ENCODE results near the gene PAK6. TPM values are rescaled to one million over a fixed set of nuclear protein-coding genes. Genes with fewer than 3 reads are reported as not detected.

PAK6 gene
- polyA plus RNA-seq, 3 donors: 0.03 TPM; not detected in 2

DNA sequence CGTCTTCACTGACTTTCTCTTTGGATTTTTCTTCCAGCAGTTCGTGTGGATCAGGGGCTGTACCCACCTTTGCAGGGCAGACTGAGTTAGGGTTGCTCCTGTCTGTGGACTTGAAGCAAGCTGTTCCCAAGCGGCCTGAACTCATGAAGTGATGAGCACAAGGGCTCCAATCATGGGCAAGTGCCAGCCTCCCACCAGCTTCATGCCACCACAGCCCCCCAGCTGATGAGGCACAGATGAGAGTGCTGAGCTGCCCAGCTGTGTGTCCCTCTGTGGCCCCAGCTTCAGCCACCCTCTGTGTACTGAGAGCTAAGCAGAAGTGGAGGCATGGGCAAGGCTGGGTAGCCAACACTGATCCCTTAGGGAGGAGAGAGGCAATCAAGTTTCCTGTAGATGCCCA lies 72.1 kb downstream of the PAK6 start:
- no peak for DNase-seq
- H3K9ac ChIP-seq (ENCODE audit: insufficient read depth, low read length, poor library complexity, severe bottlenecking): no peak overlapping the region
- intact Hi-C loops (cut with micrococcal nuclease): loop anchor here (5.0 kb wide), 1 partner anchor 34 kb away; no protein-coding TSS in a partner anchor
- H3K27ac ChIP-seq (ENCODE audit: low read depth in 1 of 2, low read length in 2 of 2): no peak overlapping the region
- H3K79me2 ChIP-seq (ENCODE audit: insufficient read depth, low read length): peaks cover 34% of the 10 kb centered on the region
- Mint-ChIP-seq H3K4me1 (peaks cover 45% of the 10 kb centered on the region), H3K9me3 (no peaks in the 10 kb centered on the region), H3K36me3 (peaks cover 0 to 2% of the 10 kb centered on the region in 2 donors), H3K4me3 (no peak overlapping the region), H3K27ac (no peak overlapping the region), H3K27me3 (ENCODE audit: low read depth in 3 of 3) (peaks cover 15 to 21% (median 16%) of the 10 kb centered on the region in 3 donors)
- no peak overlapping the region for H3K4me2 ChIP-seq (replicated peaks; ENCODE audit: extremely low read depth, low read length, poor library complexity, severe bottlenecking)
- no peaks in the 10 kb centered on the region for H3K9me3 ChIP-seq (replicated peaks in 1 of 2; ENCODE audit: control insufficient read depth in 1 of 2, insufficient read depth in 1 of 2, low read length in 2 of 2)
- H3K36me3 ChIP-seq (replicated peaks in 1 of 2; ENCODE audit: control insufficient read depth in 1 of 2, insufficient read depth in 2 of 2, low read length in 2 of 2): no peaks in the 10 kb centered on the region
- peaks cover 14% of the 10 kb centered on the region for H4K20me1 ChIP-seq (ENCODE audit: insufficient read depth, low read length)
- TF ChIP-seq, protein P1, sequence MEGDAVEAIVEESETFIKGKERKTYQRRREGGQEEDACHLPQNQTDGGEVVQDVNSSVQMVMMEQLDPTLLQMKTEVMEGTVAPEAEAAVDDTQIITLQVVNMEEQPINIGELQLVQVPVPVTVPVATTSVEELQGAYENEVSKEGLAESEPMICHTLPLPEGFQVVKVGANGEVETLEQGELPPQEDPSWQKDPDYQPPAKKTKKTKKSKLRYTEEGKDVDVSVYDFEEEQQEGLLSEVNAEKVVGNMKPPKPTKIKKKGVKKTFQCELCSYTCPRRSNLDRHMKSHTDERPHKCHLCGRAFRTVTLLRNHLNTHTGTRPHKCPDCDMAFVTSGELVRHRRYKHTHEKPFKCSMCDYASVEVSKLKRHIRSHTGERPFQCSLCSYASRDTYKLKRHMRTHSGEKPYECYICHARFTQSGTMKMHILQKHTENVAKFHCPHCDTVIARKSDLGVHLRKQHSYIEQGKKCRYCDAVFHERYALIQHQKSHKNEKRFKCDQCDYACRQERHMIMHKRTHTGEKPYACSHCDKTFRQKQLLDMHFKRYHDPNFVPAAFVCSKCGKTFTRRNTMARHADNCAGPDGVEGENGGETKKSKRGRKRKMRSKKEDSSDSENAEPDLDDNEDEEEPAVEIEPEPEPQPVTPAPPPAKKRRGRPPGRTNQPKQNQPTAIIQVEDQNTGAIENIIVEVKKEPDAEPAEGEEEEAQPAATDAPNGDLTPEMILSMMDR (IDR thresholded peaks at IDR 0.05): no peak
- no peak overlapping the region for H3K4me3 ChIP-seq (replicated peaks in 1 of 3; ENCODE audit: low read depth in 2 of 3, low read length in 3 of 3)
- peaks cover 4 to 10% of the 10 kb centered on the region in 2 donors for H3K27me3 ChIP-seq (ENCODE audit: control insufficient read depth in 2 of 2, insufficient read depth in 2 of 2, low read length in 2 of 2)
- H3K4me1 ChIP-seq (ENCODE audit: control insufficient read depth in 1 of 2, insufficient read depth in 2 of 2, low read length in 2 of 2): peaks cover 34 to 45% of the 10 kb centered on the region in 2 donors
- no peak overlapping the region for H2AFZ ChIP-seq (ENCODE audit: insufficient read depth, low read depth, low read length, poor library complexity, severe bottlenecking)
- 87% methylated on average over 2 of the region's 3 CpGs for WGBS (ENCODE audit: insufficient coverage)

GRCh38 chr15:40312370-40313158 lies 73.7 kb downstream of the PAK6 start:
- H3K36me3 ChIP-seq (replicated peaks in 1 of 2; ENCODE audit: control insufficient read depth in 1 of 2, insufficient read depth in 2 of 2, low read length in 2 of 2): no peaks in the 10 kb centered on the region
- no peak overlapping the region for H2AFZ ChIP-seq (ENCODE audit: insufficient read depth, low read depth, low read length, poor library complexity, severe bottlenecking)
- Mint-ChIP-seq H3K4me1 (peaks cover 40% of the 10 kb centered on the region), H3K36me3 (peaks cover 0 to 2% of the 10 kb centered on the region in 2 donors), H3K4me3 (no peak overlapping the region), H3K27me3 (ENCODE audit: low read depth in 3 of 3) (peaks cover 15 to 21% (median 16%) of the 10 kb centered on the region in 3 donors), H3K9me3 (no peaks in the 10 kb centered on the region), H3K27ac (no peak overlapping the region)
- H3K4me1 ChIP-seq (ENCODE audit: control insufficient read depth in 1 of 2, insufficient read depth in 2 of 2, low read length in 2 of 2): peaks cover 30 to 37% of the 10 kb centered on the region in 2 donors
- H3K27ac ChIP-seq (ENCODE audit: low read depth in 1 of 2, low read length in 2 of 2): no peak overlapping the region
- H3K4me3 ChIP-seq (replicated peaks in 1 of 3; ENCODE audit: low read depth in 2 of 3, low read length in 3 of 3): no peak overlapping the region
- no peak for DNase-seq
- 95% methylated on average over 8 of the region's 10 CpGs for WGBS (ENCODE audit: insufficient coverage)
- no peaks in the 10 kb centered on the region for H3K9me3 ChIP-seq (replicated peaks in 1 of 2; ENCODE audit: control insufficient read depth in 1 of 2, insufficient read depth in 1 of 2, low read length in 2 of 2)
- no peak overlapping the region for H3K9ac ChIP-seq (ENCODE audit: insufficient read depth, low read length, poor library complexity, severe bottlenecking)
- intact Hi-C loops (cut with micrococcal nuclease): loop anchor here (5.0 kb wide), 1 partner anchor 35 kb away; no protein-coding TSS in a partner anchor
- H3K79me2 ChIP-seq (ENCODE audit: insufficient read depth, low read length): peaks cover 18% of the 10 kb centered on the region
- peaks cover 4% of the 10 kb centered on the region for H4K20me1 ChIP-seq (ENCODE audit: insufficient read depth, low read length)
- H3K27me3 ChIP-seq (ENCODE audit: control insufficient read depth in 2 of 2, insufficient read depth in 2 of 2, low read length in 2 of 2): peaks cover 4 to 10% of the 10 kb centered on the region in 2 donors
- TF ChIP-seq, protein P1 (IDR thresholded peaks at IDR 0.05): no peak
- no peak overlapping the region for H3K4me2 ChIP-seq (replicated peaks; ENCODE audit: extremely low read depth, low read length, poor library complexity, severe bottlenecking)
